Ovary (tissue), 3 donors: ENCODE measurements around the gene PDE7B.

Experiments used
- EP300 ChIP-seq: sonication (generic); formaldehyde crosslinking; IDR thresholded peaks from one replicate; pipeline ENCODE4 v1.6.1; 2017; ENCODE audit warnings: antibody characterized with exemption
- POLR2A ChIP-seq: fragments of 450-650 bp; IDR thresholded peaks from one replicate; pipeline ENCODE4 v1.6.1; 2017; ENCODE audit warnings: antibody characterized with exemption, mild to moderate bottlenecking, moderate library complexity
- TF ChIP-seq, protein P1 (sequence below), 3 donors: fragments of 450-650 bp in 2 of 3; fragments of 200-600 bp in 1 of 3; IDR thresholded peaks; one replicate each; pipeline versions ENCODE4 v1.5.1 to v1.8.0; 2016 to 2022; ENCODE audit warnings: antibody characterized with exemption in 3 of 3, mild to moderate bottlenecking in 1 of 3
- donor health status: DM: no; HTN: no; CAD: no.

DNA sequence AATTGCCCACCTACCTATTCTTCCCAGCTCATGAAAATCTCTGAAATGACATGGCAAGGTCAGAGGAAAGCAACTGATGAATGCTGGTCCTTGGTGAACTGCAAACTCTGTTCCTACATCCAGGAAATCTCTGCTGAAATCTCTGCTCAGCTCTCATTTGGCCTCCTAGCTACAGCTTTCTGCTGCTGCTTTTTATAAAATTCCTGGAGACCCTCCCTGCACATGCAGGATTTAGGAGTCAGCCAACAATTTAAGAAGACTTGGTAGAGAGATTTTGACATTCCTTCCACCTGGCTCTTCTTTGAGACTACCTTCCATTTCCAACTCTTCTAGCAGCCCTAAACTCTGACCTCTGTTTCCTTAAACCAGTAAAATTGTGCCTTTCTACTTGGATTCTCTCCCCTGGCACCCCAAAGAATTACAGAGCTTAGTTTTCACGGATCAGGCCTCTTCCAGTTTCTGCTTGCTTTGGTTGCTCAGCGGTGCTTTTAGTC is 55.5 kb downstream of the PDE7B start:
- TF ChIP-seq, protein P1, sequence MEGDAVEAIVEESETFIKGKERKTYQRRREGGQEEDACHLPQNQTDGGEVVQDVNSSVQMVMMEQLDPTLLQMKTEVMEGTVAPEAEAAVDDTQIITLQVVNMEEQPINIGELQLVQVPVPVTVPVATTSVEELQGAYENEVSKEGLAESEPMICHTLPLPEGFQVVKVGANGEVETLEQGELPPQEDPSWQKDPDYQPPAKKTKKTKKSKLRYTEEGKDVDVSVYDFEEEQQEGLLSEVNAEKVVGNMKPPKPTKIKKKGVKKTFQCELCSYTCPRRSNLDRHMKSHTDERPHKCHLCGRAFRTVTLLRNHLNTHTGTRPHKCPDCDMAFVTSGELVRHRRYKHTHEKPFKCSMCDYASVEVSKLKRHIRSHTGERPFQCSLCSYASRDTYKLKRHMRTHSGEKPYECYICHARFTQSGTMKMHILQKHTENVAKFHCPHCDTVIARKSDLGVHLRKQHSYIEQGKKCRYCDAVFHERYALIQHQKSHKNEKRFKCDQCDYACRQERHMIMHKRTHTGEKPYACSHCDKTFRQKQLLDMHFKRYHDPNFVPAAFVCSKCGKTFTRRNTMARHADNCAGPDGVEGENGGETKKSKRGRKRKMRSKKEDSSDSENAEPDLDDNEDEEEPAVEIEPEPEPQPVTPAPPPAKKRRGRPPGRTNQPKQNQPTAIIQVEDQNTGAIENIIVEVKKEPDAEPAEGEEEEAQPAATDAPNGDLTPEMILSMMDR (IDR thresholded peaks at IDR 0.05): no peak
- TF ChIP-seq POLR2A (no peak), EP300 (no peak)
